ENCODE results near the gene LBHD1.
"Not testable (repeated sequence)": the region's sequence is repeated elsewhere in the genome, so short reads cannot be mapped to it uniquely, and the experiment has no call there.

Gene LBHD1

GRCh38 chr11:62656796-62657429 is 15.2 kb downstream of the LBHD1 start:
- ATAC-seq, result no peak

GRCh38 chr11:62654297-62654696 is 17.8 kb downstream of the LBHD1 start:
- no peak for ATAC-seq

- no peak for ATAC-seq
These were observed 19.7 kb downstream of the LBHD1 start for GRCh38 chr11:62652161-62653006.

GRCh38 chr11:62650283-62650682 is 21.8 kb downstream of the LBHD1 start:
- not testable (repeated sequence) for ATAC-seq

- ATAC-seq, result no peak
These were observed 22.6 kb downstream of the LBHD1 start for GRCh38 chr11:62649486-62649885.

- ATAC-seq, result no peak
These were observed 23.1 kb downstream of the LBHD1 start for GRCh38 chr11:62648967-62649364.

- ATAC-seq, result no peak
These were observed 23.7 kb downstream of the LBHD1 start for GRCh38 chr11:62648185-62648966.

- ATAC-seq, result no peak
These were observed 24.5 kb downstream of the LBHD1 start for GRCh38 chr11:62647609-62648005.

GRCh38 chr11:62646825-62647608 is 25.1 kb downstream of the LBHD1 start:
- no peak for ATAC-seq

GRCh38 chr11:62645946-62646824 is 25.9 kb downstream of the LBHD1 start, which contains the start of gene GANAB:
Gene GANAB (minus strand): TSS chr11:62646613. CDS start chr11:62646599, 14 bp downstream.
- peak; percentile 99 for ATAC-seq

- no peak for ATAC-seq
These were observed 26.5 kb downstream of the LBHD1 start for GRCh38 chr11:62645671-62645945.

- ATAC-seq, result no peak
These were observed 27.8 kb downstream of the LBHD1 start for GRCh38 chr11:62644220-62644619.

GRCh38 chr11:62632492-62632891 is 39.6 kb downstream of the LBHD1 start:
- ATAC-seq, result no peak

- ATAC-seq, result no peak
These were observed 44.4 kb downstream of the LBHD1 start for GRCh38 chr11:62627713-62628112.

GRCh38 chr11:62622476-62623089 is 49.5 kb downstream of the LBHD1 start:
- no peak for ATAC-seq

- peak; percentile 87 to 88 for ATAC-seq
These were observed 50.2 kb downstream of the LBHD1 start, which contains the start of gene B3GAT3 for GRCh38 chr11:62621567-62622470. Gene B3GAT3 (minus strand): TSS chr11:62621986. CDS start chr11:62621947, 39 bp downstream.

- no peak for ATAC-seq
These were observed 51.0 kb downstream of the LBHD1 start for GRCh38 chr11:62621027-62621566.

GRCh38 chr11:62616957-62617356 is 55.1 kb downstream of the LBHD1 start:
- ATAC-seq, result not testable (repeated sequence)

GRCh38 chr11:62615521-62615920 is 56.5 kb downstream of the LBHD1 start:
- no peak for ATAC-seq

- ATAC-seq, result peak; percentile 19 to 31
These were observed 57.8 kb downstream of the LBHD1 start for GRCh38 chr11:62614275-62614674.

All from activated CD4-positive, CD25-positive, alpha-beta regulatory T cell treated with anti-CD3 and anti-CD28 coated beads, Interleukin-2, amount 50 U/mL, for 24 hours (primary cell).